ENCODE results near the gene NPTXR.
"Not testable (repeated sequence)": the region's sequence is repeated elsewhere in the genome, so short reads cannot be mapped to it uniquely, and the experiment has no call there.

NPTXR gene

DNA sequence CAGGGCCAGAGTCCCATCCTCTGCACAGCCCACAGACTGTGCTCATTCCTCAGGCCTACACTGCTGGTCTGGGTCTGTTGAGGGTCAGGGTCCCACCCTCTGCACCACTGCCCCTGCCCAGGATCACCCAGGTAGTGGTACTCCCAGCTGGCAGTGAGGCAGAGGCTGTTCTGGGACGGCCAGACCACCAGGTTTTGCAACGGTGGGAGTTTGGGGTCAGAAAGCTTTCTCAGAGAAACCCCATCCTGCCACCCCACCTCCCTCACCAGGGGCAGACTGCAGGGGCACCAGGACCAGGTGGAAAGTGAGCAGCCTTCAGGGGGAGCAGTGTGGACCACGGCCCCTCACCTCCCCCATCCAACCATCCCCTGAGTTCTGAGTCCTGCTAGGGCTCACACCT lies 10.8 kb downstream of the NPTXR start:
- DNase-seq (ENCODE audit: insufficient read length, low spot score) (no peak), FAIRE-seq (no peak)

DNA sequence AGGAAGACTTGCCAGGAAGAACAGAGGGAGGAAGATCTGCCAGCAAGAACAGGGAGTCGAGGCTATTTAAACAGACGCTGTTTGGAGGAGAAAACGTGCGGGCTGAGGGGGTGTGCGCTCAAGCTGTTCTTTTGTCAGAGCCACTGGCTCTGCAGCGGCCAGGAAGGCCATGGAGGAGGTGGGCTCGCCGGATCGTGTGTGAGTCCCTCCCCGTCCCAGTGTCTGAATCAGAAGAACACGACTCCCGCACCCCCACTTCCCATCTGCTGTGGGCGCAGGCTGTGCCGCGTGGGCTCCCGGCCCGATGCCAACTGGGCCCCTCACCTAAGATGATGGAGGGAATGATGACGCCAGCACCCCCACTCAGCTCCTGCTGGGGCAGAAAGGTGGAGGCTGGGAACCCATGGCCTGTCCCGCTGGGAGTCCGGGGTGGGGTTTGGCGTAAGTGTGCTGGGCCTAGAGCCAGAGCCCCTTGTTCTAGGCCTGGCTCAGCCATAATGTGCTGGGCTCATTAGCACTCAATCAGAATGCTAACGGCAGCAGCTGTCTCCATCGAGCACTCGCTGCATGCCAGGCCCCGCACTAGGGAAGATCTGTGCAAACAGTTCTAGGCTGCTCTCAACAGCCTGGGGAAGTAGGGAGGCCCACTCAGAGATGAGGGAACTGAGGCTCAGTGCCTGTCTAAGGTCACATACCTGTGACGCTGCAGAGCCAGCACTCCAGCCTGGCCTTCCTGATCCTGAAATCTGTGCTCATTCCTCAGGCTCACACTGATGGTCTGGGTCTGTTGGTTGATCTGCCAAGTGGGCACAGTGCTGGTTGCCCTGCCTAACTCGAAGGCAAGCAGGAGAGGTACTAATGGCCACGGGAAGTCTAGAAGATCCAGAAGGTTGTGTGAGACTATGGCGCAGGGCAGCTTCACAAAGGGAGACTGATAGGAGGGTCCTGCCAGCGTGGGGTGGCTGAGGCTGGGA lies 11.5 kb downstream of the NPTXR start:
- FAIRE-seq (no peak), DNase-seq (ENCODE audit: insufficient read length, low spot score) (no peak)

DNA sequence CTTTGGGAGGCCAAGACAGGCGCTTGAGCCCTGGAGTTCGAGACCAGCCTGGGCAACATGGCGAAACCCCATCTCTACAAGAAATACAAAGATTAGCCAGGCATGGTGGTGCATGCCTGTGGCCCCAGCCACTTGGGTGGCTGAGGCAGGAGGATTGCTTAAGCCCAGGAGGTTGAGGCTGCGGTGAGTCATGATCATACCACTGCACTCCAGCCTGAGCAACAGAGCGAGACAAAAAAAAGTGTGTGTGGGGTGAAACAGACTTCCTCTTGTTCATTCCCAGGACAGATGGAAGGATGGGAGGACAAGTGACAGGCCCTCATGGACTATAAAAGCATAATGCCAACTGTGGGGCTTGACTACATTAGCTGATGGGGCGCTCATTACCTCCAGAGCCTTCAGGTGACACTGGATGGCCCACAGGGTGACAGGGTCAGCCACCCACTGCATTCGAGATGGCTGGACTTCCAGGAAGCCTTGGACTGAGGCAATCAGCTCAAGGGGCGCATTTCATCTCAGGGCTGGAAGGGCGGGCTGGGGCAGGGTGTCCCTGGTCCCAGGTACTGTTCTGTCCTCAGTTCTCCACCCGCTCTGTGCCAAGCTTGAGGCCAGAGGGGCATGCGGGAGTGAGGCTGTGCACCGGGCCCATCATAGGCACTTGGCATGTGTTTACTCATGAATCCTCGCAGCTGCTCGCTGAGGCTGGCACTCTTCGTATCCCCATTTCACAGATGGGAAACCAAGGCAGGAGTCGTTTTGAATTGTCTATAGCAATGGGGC lies 12.5 kb downstream of the NPTXR start:
- FAIRE-seq (no peak), DNase-seq (ENCODE audit: insufficient read length, low spot score) (no peak)

DNA sequence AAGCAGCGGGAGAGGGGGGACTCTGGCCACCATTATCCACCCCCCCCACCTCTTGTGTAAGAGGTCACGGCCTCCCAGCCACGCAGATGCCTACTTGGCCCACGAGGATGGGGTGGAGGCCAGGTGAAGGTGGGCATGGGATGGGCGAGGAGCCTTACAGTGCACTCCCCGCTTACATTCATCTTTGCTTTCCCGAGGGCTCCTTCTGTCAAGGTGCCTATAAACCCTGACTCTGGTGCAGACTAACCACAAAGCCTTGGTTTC lies 13.1 kb downstream of the NPTXR start:
- FAIRE-seq = no peak
- no peak for DNase-seq (ENCODE audit: insufficient read length, low spot score)

DNA sequence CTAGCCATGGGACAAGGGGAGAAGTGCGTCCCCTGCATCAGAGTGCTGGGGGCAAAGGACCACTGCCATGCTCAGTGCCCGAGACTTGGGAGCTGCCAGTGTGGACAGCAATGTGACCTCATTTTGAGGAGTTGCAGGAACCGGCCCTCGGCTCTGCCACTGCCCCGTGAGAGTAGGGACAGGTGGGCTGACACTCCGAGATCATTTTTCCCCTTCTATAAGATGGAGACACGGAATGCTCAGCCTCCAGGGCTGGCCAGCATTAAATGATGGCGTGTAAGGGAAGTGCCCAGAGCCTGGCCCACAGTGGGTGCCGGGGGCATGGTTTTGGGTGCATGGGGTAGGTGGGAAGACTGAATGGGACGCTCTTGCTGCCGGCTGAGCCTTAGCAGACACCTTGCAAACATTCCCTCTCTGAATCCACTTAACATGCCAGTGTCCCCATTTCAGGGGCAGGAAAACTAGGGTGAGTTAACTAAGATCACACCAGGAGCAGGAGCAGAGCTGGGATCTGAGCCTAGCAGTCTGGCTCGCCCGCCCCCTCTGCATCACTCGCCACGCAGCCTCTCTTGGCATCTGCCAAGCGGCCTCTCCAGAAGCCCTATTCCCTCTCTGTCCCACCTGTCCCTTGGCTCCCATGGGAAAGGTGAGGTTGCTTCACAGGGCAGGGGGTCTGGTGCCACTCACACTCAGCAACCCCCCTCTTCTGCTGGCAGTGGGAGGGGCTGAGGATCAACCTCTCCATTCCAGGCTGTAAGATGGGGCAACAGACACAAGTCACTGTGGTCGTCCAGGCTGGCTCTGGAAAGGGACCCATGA lies 13.6 kb downstream of the NPTXR start:
- no peak for DNase-seq (ENCODE audit: insufficient read length, low spot score)
- no peak for FAIRE-seq

DNA sequence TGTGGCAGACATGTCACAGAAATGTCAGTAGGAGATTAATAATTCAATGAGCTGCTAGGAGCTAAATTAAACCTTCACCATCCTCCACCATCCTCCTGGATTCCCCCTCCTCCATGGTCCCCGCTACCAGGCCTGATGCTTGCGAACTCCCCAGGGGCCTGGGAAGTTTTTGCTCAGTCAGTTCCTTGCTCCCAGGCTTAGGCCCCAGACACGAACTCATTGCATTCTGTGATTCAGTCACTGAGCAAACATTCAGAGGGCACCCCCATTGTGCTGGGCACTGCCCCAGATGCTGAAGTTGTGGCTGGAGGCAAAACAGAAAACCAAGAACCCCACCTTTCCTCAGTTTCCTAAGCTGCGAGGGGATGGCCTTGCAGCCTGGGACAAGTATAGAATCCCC lies 14.3 kb downstream of the NPTXR start:
- FAIRE-seq = no peak

DNA sequence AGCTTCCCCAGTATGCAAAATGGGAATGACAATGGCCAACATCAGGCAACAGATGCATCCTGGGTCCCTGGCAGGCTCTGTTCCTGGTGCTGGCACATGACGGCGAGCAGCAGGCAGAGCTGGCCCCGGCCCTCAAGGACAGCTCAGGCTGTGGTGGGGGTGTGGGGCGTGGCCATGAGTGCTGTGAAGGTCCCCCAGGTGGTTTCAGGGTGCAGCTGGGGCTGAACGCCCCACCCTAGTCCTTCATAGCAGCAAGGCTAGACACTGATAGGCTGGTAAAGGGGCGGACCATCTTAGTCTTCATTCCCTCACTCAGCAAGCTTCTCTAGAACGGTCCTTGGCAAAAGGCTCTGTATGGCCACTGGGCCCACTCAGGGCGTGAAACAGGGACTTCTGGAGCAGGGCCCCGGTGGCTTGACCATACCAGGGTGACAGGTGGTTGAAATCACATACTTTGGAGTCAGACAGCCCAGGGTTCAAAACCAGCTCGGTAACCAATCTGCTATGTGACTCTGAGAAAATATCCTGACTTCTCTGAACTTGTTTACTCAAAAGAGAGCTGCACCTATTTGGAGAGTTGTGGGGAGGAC lies 15.1 kb downstream of the NPTXR start:
- FAIRE-seq = no peak
- no peak for DNase-seq (ENCODE audit: insufficient read length, low spot score)

More for the DNA sequence above, 14.3 kb downstream of the NPTXR start:
- no peak for DNase-seq (ENCODE audit: insufficient read length, low spot score)

DNA sequence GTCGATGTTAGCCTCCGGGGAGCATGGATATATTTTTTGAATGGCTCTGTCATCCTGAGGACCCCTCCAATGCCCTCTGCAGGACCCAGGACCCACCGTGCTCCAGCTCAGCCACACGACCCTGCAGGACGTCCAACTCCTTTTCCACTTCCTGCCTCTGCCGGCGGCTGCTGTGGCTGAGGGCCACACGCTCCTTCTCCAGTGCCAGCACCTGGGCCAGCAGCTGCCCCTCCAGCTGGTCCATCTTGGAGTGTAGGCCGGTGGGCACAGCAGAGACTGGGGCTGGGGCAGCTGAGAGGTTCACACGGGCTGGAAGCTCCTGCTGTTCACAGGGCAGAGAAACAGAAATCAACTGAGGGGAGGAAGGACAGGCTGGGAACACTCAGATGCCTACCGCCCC lies 15.6 kb downstream of the NPTXR start:
- no peak for DNase-seq (ENCODE audit: insufficient read length, low spot score)

DNA sequence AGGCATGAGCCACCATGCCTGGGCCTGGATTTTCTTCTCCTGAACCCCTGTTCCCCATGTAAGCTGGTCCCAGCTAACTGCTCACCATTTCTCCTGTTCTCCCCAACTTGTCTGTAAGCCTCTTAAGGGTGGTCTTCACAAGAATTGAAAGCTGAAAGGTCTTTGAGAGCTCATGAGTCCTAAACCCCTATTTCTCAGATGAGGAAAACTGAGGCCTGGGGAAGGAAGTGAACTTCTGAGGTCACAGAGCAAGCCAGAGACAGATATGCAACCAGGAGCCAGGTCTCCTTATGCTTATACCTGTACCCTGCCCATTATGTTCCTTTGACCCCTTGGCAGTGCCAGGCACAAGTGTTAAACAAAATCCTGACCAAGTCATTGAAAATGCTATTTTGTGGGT lies 16.3 kb downstream of the NPTXR start:
- FAIRE-seq = no peak

More for the DNA sequence above, 15.6 kb downstream of the NPTXR start:
- no peak for FAIRE-seq

DNA sequence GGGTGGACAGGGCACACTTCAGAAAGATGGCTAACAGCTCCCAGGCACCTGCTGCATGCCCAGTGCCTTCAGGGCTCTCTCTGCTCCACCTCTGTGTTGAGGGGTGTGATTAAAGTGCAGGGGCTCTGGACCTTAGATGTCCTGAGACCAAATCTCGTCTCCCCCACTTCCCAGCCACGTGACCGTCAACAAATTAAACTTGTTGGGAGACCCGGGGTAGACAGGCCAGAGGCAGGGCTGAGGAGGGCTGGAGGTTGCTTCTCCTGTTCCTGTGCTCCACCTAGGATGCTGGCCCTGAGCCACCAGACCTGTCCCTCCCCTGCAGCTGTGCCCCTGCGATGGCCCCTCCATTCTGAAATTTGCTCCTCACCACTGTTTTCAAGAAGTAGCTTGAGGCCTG lies 17.0 kb downstream of the NPTXR start:
- no peak for DNase-seq (ENCODE audit: insufficient read length, low spot score)
- FAIRE-seq = no peak

More for the DNA sequence above, 16.3 kb downstream of the NPTXR start:
- DNase-seq (ENCODE audit: insufficient read length, low spot score) = no peak

DNA sequence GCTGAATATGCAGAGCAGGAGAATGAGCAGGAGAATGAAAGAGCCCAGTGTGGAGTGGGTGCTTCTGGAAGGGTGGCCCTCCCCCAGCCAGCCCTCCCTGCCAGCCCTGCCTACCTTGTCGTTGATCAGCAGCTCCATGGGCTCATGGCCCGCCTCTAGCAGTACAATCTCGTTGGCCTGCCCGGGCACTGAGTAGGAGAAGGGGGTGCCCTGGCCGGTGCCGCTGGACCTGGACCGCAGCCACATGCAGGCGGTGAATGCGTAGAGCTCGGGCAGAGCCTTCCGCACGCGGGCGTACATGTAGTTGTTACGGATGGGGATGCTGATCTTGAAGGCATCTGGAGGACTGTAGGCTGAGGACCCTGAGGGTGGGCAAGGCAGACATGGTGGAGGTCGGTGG lies 17.4 kb downstream of the NPTXR start:
- no peak for FAIRE-seq
- DNase-seq (ENCODE audit: insufficient read length, low spot score) = no peak

DNA sequence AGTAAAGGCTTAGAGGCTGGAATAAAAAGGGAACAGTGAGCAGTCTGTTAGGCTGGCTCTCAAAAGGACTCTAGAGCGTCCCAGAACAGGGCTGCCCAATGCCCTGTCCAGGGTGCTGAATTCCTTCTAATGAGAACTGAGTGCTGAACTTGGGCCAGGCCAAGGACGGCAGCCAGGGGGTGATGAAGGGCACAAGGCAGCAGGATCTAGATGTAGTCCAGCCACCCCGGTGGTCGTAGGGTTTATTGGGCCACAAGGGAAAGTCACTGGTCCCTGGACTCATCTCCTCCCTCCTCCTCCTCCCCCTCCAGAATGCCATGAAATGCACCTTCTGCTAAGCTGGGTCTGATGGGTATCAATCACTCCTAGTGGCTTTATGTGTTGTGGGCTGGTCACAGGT lies 19.2 kb downstream of the NPTXR start:
- FAIRE-seq (no peak), DNase-seq (ENCODE audit: insufficient read length, low spot score) (no peak)

DNA sequence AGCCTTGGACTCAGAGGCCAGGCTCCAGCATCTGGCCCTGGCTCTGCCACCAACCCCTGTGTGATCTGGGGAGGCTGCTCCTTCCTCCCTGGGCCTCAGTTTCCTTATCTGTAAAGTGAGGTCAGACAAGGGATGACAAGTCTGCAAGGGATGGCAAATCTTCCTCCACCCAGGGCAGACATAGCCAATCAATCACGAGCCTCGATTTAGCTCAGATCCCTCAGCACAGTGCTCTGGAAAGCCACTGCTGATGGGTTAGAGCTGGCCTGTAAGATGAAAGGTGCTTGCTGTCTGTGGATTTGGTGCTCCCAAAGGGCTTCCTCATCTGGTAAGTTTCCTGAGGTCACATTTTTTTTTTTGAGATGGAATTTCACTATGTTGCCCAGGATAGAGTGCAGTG lies 20.2 kb downstream of the NPTXR start:
- DNase-seq (ENCODE audit: insufficient read length, low spot score) = no peak
- FAIRE-seq = no peak

DNA sequence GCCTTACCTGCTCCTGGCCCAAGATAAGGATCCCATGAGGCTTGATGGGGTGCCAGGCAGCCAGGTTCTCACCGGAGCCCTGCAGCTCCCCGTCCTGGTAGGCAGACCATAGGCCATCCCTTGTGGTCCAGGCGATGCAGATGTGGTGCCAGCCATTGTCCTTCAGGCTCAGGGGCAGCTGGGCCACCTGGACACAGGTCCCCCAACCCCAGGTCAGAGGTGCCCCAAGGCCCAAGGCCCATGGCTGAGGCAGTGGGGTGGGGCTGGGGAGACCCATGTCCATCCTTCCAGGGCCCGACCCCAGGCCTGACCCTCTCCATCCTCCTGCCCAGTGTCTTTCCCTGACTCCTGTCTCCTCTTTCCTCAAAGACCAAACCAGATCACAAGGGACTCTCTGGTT lies 20.8 kb downstream of the NPTXR start:
- DNase-seq (ENCODE audit: insufficient read length, low spot score) (no peak), FAIRE-seq (no peak)

DNA sequence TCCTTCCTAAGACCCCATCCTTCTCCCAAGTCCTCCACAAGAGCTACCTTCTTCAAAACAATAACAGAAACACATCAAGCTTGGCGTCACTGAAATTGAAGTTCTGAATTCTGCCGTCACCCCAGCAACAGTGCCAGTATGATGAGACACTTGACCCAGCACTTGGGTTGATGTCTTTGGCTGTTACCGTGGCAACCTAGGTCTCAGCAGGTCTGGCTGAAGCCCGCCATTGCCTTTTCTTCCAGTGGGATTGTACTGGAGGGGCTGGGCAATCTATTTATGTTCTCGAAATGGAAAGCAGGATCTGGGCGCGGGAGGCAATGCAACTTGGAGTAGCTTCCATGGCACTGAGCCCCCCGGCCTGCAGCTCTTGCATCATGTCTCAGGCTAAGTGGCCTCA lies 23.8 kb downstream of the NPTXR start:
- DNase-seq (ENCODE audit: insufficient read length, low spot score) = no peak
- no peak for FAIRE-seq

DNA sequence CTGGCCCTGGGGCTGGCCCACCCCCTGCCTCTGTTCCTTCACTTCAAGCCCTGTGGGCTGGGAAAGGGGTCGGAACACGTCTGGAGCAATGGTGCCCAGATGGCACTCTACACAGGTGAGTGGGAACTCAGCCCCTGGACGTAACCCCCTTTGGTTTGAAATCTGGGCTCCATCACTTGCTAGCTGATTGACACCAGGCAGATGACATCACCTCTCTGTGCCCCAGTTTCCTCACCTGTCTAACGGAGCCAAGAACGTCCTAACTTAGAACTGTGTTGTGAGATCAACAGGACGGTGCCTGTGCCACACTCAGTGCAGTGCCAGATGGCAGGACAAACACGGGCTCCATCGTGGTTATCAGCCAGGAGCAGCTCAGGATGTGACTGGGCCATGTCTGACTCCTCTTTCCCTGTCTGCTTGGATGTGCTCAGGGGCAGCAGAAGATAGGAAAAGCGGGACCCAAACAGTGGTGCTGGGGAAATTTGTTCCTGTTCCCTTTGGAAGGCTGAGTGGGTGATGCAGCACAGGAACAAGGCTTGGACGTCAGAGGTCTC lies 24.4 kb downstream of the NPTXR start:
- FAIRE-seq (no peak), DNase-seq (ENCODE audit: insufficient read length, low spot score) (no peak)

DNA sequence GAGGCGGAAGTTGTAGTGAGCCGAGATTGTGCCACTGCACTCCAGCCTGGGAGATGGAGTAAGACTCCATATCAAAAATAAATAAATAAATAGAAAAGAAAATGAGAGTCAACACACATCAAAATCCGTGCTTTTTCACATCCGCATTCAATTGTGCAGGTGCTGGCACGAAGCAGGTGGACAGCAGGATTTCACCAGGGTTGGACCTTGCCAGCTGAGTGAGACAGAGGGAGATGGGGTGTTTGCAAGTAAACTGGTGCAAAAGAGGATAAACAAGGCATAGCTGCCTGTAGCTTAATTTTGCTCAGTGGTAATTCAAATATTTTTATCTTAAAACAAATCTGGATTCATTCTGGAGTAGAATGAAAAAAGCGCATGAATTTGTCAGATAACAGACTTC lies 26.6 kb downstream of the NPTXR start:
- FAIRE-seq (no peak), DNase-seq (ENCODE audit: insufficient read length, low spot score) (no peak)

DNA sequence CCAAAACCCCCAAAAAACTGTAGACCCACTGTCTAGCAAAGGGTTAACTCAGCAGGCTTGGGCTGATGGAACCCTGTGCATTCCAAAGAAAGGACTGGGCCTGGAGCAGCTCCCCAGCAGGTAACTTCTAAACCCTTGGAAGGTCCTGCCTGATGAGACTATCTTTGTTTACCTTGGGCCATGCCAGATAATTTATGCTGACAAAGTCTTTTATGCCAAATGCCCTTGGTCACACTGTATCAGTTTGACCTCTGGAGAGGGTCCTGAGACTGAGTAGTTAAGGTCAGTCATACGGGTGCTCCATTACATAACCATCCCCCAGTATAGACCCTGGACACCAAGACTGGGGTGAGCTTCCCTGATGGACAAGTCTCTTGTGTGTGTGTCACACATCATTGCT lies 28.0 kb downstream of the NPTXR start:
- FAIRE-seq = no peak
- DNase-seq (ENCODE audit: insufficient read length, low spot score) = no peak

DNA sequence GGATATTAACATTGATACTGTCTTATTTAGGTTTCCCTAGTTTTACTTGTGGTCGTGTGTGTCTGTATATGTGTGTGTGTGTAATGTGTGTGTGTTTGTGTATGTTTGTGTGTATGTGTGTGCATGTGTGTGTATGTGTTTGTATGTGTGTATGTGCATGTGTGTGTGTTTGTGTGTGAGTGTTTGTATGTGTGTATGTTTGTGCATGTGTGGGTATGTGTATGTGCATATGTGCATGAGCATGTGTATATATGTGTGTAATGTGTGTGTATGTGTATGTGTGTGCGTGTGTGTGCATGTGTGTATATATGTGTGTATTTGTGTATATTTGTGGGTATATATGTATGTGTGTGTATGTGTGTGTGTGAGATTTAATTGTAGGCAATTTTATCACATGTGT lies 32.6 kb downstream of the NPTXR start:
- DNase-seq (ENCODE audit: insufficient read length, low spot score) = no peak
- no peak for FAIRE-seq

DNA sequence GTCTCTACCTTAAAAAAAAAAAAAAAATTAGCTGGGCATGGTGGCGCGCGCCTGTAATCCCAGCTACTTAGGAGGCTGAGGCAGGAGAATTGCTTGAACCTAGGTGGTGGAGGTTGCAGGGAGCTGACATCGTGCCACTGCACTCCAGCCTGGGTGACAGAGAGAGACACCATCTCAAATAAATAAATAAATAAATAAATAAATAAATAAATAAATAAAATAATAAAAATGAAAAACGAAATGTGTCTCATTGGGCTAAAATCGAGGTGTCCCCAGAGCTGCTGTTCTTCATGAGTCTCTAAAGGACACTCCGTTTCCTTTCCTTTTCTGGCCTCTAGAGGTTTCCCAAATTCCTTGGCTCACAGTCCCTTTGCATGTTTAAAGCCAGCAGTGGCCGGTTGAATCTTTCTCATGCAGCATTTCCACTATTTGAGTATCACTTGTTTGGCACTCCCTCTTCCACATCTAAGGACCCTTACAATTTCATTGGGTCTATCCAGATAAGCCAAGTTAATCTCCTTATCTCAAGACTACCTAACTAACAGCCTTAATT lies 38.7 kb downstream of the NPTXR start:
- not testable (repeated sequence) for DNase-seq (ENCODE audit: insufficient read length, low spot score); FAIRE-seq
